ENCODE results near the gene RAE1.
"Not testable (repeated sequence)": the region's sequence is repeated elsewhere in the genome, so short reads cannot be mapped to it uniquely, and the experiment has no call there.

GRCh38 chr20:57348200-57348921 is 2.7 kb upstream of the RAE1 start:
- not testable (repeated sequence) for TF ChIP-seq POLR2A (IDR thresholded peaks at IDR 0.05)
- TF ChIP-seq, protein P1, sequence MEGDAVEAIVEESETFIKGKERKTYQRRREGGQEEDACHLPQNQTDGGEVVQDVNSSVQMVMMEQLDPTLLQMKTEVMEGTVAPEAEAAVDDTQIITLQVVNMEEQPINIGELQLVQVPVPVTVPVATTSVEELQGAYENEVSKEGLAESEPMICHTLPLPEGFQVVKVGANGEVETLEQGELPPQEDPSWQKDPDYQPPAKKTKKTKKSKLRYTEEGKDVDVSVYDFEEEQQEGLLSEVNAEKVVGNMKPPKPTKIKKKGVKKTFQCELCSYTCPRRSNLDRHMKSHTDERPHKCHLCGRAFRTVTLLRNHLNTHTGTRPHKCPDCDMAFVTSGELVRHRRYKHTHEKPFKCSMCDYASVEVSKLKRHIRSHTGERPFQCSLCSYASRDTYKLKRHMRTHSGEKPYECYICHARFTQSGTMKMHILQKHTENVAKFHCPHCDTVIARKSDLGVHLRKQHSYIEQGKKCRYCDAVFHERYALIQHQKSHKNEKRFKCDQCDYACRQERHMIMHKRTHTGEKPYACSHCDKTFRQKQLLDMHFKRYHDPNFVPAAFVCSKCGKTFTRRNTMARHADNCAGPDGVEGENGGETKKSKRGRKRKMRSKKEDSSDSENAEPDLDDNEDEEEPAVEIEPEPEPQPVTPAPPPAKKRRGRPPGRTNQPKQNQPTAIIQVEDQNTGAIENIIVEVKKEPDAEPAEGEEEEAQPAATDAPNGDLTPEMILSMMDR (IDR thresholded peaks at IDR 0.05), result not testable (repeated sequence)
